ENCODE results near the gene NUTF2.
A peak's percentile ranks its signal among the peaks of the same experiment; 100 is the strongest.

Gene NUTF2

DNA sequence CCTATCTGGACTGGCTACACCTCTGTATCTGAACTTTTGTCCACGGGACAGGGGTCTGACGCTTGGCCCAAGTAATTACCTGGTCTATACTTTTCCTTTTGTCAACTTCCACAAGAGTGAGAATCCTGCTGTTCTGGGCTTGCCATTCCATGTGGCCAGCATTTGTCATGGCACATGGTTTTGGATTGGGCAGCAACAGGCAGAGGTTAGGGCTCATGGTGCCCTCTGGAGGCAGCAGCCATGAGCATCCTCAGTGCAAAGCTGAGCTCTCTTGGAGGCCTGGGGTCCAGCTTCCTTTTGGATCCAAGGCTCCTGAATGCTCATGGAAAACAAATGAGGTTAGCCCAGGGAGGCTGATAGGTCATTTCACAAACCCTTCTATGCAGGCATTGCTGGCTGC is 18.6 kb downstream of the NUTF2 start:
- no peak for DNase-seq

DNA sequence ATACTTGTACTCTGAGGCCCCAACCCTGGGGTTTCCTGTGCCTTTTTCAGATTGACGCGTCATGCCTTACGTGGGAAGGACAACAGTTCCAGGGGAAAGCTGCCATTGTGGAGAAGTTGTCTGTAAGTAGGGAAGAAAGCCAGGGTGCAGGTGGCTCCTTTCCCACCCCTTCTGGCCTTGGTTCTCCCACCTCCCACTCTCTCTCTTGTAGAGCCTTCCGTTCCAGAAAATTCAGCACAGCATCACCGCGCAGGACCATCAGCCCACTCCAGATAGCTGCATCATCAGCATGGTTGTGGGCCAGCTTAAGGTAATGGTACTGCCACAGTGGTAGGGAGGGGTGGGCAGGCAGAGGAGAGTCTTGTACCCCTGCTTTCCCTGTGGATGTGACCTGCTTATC is 21.6 kb downstream of the NUTF2 start:
- DNase-seq = no peak

DNA sequence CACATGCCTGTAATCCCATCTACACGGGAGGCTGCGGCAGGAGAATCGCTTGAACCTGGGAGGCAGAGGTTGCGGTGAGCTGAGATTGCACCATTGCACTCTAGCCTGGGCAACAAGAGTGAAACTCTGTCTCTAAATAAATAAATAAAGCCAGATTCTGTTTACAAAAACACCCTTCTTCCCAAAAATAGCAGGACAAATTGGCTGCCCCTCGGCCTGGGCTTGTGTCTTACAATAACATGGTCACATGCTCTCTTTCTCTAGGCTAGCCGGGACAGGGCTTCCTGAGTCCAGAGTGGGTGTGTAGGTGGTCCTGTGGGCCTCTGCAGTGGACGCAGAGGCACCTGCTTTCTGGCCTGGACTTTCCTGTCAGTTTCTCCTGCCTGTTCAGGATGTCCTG is 22.9 kb downstream of the NUTF2 start:
- no peak for DNase-seq

DNA sequence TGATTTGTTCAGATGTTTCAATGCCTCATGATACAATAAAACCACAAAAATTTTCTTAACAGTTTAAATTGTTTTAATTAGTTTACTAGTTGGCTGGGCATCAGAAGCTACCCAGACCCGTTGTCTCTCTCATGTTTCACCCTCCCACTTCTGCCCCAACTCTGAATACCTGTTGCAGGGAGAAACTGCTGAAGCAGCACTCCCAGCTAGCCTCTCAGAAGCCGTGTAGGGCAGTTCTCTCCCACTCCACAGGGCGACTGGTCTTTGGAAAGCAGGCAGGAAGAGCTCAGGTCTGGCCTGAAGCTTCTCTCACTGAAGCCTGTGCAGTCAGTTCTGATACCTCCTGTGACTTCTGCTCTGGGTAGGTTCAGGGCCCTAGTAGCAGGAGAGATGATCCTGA is 24.5 kb downstream of the NUTF2 start:
- no peak for DNase-seq

DNA sequence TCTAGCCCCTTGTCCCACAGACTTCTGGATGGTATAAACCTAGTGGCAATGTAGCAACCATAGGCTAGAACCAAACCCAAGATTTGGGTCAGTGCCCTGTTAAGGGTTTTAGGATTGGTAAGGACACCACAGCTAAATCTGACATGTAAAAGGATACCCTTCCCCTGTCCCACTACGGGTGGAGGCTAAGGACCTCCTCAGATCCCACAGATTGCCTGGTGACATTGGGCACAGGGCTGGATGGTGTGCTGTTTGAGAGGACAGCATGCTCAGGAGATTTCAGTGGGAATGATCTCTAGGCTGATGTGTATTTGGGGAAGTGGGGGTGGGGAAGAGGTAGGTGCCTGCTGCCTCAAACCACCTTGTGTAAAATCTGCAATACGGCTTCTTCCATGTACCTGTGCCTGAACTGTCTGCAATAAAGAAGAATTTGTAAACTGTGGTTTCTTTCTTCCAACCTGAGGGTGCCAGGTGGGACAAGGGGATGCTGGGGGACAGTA is 25.4 kb downstream of the NUTF2 start:
- DNase-seq = no peak

DNA sequence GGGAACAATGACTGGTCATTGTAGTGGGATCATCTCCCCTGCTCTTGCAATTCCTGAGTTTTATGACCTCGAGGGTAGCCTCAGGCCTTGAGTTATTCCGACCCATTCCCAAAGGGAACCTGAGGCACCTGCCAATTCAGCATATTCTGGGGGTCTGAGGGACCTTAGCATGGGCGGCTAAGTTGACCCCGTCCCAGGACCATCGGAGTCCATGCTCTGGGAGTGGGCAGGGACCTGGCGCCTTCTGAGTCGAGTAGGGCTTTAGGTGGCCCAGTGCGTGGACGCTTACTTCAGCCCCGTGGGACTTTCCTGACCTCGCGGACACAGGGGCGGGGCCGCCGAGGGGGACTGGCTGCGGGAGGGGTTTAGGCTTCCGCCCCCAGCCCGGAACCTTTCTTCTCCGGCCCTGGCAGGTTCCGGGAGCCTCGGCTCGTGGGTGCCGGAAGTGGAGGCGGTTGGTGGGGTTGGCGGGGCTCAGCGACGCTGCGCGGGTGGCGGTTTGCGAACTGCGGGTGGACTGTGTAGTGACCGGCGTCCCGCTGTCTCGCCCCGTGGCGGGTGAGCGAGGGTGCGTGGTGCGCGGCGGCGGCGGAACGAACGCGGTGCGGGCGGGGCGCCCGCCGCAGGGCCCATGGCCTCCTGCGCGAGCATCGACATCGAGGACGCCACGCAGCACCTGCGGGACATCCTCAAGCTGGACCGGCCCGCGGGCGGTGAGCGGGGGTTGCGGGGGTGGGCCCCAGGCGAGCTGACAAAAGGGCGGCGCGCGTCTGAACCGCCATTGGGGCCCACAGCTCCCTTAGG is 26.1 kb downstream of the NUTF2 start, which contains the start of gene EDC4:
Gene EDC4 (plus strand): TSS at position 422 of the 804 bp plus-strand sequence. CDS start 210 bp downstream, at position 632.
- DNase-seq = peak in 1 of 2 experiments; percentile 11

DNA sequence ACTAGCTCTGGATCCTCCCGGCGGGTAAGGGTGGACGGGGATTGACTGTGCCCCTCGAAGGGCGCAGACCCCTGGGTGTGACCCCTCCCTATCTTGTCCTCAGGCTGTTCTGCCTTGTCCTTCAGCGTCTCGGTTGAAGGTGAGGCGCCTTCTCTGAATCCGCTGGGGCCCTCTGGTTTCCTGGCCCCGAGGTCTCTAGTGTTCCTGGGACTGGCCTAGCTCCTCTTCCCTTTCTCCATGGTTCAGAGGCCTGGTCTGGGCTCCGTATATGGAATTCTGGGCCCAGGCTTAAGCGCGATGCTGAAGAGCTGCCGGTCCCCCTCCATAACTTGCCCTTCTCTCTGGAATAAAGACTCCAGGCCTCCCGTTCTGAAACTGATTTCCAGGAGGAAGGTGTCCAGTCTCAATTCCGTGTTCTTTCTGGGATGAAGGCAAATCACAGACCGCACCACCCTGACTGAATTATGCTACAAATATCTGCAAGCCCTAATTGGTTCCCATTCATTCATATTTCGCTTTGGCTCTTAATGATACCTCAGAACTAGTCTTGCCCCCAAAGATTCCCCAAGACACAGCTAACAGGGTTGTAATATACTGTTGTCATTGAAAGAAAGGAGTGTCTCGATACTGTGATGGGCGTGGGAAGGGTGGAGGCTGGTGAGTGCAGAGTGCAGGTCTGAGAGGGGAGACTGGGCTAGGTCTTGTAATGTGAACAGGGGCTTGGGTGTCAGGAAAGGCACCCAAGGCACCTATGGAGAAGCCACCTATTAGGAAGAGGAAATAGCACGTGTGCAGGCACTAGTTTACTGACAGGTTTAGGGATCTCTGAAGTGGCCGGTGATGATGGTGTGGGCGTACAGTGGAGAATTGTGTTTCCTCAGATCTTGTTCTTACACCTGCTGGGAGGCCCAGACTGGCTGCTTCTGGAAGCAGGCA is 27.0 kb downstream of the NUTF2 start:
- DNase-seq = no peak

DNA sequence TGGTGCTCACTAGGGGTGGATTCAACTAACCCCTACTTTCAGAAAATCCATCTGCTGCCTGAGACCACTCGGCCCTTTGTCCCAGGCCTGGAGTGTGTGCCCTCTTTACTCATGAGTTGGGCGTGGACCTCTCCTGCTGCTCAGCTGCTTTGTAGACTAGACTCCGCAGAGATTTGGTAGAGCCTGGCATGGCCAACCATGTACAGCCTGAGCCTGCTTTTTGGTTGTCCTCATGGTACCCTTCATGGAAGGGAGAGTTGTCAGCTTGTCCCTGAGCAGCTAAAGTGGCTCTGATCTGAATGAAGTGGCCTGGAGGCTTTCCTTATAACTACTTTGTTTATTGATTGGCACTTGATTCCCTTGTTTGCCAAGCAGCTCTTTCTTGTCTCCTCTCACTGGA is 27.6 kb downstream of the NUTF2 start:
- DNase-seq = no peak

DNA sequence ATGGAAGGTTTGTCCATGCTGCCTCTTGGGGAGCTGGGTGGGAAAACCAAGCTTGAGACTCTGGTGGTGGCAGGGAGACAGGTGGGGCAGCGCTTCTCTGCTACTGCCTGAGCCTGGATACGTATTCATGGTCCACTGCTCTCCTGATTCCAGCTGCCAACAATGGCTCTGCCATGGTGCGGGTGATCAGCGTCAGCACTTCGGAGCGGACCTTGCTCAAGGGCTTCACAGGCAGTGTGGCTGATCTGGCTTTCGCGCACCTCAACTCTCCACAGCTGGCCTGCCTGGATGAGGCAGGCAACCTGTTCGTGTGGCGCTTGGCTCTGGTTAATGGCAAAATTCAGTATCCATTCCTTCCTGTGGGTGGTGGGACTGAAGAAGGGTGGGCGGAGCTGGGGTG is 30.3 kb downstream of the NUTF2 start:
- DNase-seq = no peak

DNA sequence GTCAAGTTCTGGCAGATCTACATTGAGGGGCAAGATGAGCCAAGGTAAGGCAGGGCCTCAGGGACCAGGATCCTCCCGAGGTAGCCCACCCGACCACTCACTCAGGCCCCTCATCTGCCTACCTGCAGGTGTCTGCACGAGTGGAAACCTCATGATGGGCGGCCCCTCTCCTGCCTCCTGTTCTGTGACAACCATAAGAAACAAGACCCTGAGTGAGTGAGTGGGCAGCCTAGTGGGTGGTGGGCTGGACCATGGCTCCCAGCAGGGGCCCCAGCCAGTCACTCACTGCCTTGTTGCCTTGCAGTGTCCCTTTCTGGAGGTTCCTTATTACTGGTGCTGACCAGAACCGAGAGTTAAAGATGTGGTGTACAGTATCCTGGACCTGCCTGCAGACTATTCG is 31.5 kb downstream of the NUTF2 start:
- no peak for DNase-seq

DNA sequence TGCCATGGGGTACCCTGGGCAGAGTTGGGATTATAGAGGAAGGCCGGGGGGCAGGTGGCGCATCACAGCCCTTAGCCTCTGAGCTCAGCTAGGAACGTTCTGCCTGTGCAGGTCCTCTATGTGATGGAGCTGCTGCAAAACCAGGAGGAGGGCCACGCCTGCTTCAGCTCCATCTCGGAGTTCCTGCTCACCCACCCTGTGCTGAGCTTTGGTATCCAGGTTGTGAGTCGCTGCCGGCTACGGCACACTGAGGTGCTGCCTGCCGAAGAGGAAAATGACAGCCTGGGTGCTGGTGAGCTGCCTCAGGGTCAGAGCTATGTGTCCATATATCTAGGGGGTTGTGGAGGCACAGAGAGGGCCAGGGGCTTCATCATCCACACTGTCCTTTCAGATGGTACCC is 32.1 kb downstream of the NUTF2 start:
- no peak for DNase-seq

DNA sequence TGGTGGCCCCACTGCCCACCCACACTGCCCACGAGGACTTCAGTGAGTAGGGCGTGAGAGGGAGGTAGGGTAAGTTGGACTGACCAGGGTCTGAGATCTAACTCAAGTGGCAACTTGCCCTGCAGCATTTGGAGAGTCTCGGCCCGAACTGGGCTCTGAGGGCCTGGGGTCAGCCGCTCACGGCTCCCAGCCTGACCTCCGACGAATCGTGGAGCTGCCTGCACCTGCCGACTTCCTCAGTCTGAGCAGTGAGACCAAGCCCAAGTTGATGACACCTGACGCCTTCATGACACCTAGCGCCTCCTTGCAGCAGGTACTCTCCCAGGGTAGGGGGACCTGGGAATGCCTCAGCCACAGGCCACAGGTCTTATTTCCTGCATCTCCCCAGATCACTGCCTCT is 32.7 kb downstream of the NUTF2 start:
- DNase-seq = no peak

DNA sequence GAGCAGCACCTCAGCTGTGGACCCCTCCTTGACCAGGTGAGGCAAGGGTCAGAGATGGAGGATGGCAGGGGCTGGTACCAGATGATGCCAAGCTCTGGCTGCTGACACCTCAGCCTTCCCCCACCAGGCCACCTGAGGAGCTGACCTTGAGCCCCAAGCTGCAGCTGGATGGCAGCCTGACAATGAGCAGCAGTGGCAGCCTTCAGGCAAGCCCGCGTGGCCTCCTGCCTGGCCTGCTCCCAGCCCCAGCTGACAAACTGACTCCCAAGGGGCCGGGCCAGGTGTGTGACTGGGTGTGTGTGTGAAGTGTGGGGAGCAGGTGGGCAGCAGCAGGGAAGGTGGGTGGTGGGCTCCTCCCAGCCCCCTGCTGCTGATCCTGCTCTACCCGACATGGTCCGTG is 33.2 kb downstream of the NUTF2 start:
- no peak for DNase-seq

DNA sequence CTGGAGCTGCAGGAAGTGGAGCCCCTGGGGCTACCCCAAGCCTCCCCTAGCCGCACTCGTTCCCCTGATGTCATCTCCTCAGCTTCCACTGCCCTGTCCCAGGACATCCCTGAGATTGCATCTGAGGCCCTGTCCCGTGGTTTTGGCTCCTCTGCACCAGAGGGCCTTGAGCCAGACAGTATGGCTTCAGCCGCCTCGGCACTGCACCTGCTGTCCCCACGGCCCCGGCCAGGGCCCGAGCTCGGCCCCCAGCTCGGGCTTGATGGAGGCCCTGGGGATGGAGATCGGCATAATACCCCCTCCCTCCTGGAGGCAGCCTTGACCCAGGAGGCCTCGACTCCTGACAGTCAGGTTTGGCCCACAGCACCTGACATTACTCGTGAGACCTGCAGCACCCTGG is 33.9 kb downstream of the NUTF2 start:
- no peak for DNase-seq

DNA sequence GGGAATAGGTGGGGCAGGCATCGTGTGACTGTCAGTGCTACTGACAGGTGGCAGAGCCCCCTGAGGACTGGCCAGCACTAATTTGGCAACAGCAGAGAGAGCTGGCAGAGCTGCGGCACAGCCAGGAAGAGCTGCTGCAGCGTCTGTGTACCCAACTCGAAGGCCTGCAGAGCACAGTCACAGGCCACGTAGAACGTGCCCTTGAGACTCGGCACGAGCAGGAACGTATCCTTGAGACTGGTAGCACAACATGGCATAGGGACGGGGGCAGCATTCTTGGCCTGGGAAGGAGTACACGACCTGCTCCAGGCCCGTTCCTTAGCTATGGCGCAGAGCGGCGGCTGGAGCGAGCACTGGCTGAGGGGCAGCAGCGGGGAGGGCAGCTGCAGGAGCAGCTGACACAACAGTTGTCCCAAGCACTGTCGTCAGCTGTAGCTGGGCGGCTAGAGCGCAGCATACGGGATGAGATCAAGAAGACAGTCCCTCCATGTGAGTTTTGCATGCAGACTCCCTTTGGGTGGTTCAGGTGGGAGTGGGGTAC is 35.0 kb downstream of the NUTF2 start:
- no peak for DNase-seq

DNA sequence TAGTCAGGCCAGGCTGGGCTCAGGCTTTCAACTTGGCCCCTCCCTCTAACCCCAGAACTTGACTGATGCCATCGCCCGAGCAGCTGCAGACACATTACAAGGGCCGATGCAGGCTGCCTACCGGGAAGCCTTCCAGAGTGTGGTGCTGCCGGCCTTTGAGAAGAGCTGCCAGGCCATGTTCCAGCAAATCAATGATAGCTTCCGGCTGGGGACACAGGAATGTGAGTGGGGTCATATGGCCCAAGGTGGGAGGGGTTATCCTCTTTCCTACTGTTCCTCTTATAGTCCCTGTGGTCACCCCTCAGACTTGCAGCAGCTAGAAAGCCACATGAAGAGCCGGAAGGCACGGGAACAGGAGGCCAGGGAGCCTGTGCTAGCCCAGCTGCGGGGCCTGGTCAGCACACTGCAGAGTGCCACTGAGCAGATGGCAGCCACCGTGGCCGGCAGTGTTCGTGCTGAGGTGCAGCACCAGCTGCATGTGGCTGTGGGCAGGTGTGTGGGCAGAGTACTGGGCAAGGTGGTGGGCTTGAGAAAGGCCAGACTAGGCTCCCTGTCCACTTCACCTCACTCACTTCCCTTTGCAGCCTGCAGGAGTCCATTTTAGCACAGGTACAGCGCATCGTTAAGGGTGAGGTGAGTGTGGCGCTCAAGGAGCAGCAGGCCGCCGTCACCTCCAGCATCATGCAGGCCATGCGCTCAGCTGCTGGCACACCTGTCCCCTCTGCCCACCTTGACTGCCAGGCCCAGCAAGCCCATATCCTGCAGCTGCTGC is 35.8 kb downstream of the NUTF2 start:
- no peak for DNase-seq

DNA sequence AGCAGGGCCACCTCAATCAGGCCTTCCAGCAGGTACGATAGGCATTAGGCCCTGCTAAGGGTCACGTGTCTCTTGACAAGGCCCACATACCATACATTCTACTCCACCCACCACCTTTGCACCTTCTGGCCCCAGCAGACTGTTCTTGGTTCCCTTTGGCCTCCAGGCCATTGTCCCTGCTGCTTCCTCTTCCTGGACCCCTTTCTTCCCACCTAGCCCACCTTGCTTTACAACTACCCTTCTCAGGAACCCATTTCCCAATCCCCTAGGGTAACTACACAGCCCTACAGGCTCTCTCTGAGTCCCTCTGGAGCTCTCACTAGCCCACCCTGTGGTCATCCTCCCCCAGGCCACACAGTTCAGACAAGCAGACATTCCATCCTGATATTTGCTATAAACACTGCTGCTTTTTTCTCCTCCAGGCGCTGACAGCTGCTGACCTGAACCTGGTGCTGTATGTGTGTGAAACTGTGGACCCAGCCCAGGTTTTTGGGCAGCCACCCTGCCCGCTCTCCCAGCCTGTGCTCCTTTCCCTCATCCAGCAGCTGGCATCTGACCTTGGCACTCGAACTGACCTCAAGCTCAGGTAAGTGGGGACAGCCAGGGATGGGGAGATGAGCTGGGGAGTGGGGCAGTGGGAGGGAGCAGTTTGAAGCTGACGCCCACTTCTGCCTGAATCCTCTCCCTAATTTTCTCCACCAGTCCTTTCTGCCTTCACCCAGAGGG is 36.6 kb downstream of the NUTF2 start:
- no peak for DNase-seq

DNA sequence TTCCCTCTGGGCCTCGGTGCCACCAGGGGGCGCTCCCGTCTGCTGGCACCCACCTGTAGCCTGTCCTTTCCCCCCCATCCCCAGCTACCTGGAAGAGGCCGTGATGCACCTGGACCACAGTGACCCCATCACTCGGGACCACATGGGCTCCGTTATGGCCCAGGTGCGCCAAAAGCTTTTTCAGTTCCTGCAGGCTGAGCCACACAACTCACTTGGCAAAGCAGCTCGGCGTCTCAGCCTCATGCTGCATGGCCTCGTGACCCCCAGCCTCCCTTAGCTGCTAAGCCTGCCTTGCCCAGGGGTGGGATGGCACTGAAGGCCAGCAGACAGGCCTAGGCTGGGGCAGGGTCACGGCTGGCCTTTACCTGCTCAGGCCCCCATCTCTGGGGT is 37.1 kb downstream of the NUTF2 start:
- no peak for DNase-seq

DNA sequence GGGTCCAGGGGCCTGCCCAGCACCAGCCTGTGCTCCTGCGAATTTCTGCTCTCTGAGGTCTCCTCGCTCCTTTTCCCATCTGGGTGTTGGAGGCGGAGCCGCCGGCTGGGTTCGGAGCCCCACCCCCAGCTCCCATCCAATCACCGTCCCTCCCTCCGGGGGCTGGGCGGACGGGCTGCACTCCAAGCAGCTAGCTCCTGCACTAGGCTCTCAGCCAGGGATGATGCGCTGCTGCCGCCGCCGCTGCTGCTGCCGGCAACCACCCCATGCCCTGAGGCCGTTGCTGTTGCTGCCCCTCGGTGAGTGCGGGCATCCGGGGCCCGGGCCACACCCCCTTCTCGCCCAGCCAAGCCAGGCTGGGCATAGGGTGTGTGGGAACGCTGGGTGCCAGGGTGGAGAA is 38.0 kb downstream of the NUTF2 start, which contains the start of gene NRN1L:
Gene NRN1L (plus strand): TSS at position 202 of the 400 bp plus-strand sequence. CDS start 19 bp downstream, at position 221.
- peak; percentile 32 to 70 for DNase-seq

DNA sequence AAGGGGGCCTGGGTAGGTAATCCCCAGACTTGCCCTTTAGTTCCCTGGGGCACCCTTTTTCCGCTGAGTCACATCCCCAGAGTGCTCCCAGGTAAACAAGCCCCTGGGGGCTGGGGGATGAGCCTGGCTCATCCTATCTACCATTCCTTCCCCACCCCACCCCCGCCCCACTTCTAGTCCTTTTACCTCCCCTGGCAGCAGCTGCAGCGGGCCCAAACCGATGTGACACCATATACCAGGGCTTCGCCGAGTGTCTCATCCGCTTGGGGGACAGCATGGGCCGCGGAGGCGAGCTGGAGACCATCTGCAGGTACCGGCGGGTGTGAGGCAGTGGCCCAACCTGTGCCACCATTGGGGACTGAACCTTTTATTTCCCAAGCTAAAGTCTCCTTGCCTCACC is 38.8 kb downstream of the NUTF2 start:
- DNase-seq = no peak

DNA sequence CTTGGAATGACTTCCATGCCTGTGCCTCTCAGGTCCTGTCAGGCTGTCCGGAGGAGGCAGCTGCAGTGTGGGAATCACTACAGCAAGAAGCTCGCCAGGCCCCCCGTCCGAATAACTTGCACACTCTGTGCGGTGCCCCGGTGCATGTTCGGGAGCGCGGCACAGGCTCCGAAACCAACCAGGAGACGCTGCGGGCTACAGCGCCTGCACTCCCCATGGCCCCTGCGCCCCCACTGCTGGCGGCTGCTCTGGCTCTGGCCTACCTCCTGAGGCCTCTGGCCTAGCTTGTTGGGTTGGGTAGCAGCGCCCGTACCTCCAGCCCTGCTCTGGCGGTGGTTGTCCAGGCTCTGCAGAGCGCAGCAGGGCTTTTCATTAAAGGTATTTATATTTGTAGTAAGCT is 39.2 kb downstream of the NUTF2 start:
- no peak for DNase-seq

DNA sequence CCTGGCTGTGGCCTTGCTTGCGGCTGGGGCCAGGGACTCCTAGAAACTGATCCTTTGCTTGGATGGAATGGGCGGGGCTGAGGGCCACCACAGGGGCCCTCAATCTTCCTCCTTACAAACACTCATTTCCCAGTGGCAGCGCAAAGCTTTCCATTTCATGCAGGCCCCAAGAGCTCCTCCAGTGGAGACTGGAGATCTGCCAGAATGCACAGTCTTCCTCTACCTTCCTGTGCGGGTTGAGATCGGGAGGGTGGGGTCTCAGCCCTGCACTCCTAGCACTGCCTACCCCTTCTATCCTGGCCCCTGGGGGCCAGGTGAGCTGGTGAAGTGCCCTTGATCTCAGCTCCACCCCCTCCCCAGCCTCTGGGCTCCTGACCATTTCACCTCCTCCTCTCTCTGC is 39.7 kb downstream of the NUTF2 start:
- peak; percentile 25 to 48 for DNase-seq
